ENCODE data around the gene BAZ2A. TPM values are rescaled to one million over a fixed set of nuclear protein-coding genes. Genes with fewer than 3 reads are reported as not detected.
"Not testable (repeated sequence)": the region's sequence is repeated elsewhere in the genome, so short reads cannot be mapped to it uniquely, and the experiment has no call there.

BAZ2A gene
- total RNA-seq, 1 donor, result 49.6 TPM

DNA sequence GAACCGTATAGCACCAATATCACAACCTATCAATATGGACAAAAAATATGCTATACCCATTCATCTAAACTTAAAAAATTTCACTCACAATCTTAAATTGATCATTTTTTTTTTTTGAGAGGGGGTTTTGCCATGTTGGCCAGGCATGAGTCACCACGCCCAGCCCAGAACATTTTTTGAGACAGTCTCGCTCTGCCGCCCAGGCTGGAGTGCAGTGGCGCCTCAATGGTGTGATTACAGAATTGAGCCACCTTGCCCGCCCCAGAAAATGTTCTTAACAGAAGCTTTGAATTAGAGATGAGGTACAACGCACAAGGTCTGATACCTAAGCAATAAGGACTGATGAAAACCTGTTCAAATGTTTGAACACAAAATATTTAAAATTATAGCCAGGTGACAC is 31.4 kb upstream of the BAZ2A start:
- TF ChIP-seq, protein P1, sequence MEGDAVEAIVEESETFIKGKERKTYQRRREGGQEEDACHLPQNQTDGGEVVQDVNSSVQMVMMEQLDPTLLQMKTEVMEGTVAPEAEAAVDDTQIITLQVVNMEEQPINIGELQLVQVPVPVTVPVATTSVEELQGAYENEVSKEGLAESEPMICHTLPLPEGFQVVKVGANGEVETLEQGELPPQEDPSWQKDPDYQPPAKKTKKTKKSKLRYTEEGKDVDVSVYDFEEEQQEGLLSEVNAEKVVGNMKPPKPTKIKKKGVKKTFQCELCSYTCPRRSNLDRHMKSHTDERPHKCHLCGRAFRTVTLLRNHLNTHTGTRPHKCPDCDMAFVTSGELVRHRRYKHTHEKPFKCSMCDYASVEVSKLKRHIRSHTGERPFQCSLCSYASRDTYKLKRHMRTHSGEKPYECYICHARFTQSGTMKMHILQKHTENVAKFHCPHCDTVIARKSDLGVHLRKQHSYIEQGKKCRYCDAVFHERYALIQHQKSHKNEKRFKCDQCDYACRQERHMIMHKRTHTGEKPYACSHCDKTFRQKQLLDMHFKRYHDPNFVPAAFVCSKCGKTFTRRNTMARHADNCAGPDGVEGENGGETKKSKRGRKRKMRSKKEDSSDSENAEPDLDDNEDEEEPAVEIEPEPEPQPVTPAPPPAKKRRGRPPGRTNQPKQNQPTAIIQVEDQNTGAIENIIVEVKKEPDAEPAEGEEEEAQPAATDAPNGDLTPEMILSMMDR (IDR thresholded peaks at IDR 0.05; ENCODE audit: extremely low read depth, low read depth, low read length), result no peak
- Histone ChIP-seq H3K27me3 (ENCODE audit: insufficient read depth, low read length) (no peaks in the 10 kb centered on the region), H3K36me3 (ENCODE audit: insufficient read depth, low read length) (peaks cover 29% of the 10 kb centered on the region), H3K9me3 (ENCODE audit: low read depth, low read length) (no peaks in the 10 kb centered on the region), H3K4me3 (ENCODE audit: insufficient read depth, low read length) (no peak overlapping the region), H4K20me1 (ENCODE audit: insufficient read depth, low read length) (no peaks in the 10 kb centered on the region), H3K4me2 (ENCODE audit: insufficient read depth, low read length) (no peak overlapping the region), H3K27ac (ENCODE audit: low read depth, low read length) (no peak overlapping the region), H3K4me1 (ENCODE audit: insufficient read depth, low read length) (no peaks in the 10 kb centered on the region), H2AFZ (ENCODE audit: low read length) (no peak overlapping the region), H3K79me2 (ENCODE audit: insufficient read depth, low read length) (peaks cover 3% of the 10 kb centered on the region)
- DNase-seq (ENCODE audit: insufficient read length, low spot score, missing footprints), result no peak

DNA sequence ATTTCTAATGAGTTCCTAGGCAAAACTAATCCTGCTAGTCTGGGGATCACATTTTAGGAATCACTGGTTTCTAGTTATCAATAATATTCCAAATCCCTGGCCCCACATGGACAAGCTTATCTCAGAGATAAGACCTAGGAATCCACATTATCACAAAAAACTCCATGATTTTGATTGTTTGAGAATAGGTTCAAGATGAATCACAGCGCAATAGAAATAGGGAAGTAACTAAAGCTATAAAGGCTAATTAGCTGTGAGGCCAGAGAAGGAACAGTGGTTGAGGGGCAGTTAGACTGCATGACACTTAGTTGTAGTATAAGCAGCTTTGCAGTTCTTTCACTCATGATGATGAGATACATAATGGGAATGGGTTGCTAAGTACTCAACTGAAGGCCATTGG is 28.8 kb upstream of the BAZ2A start:
- TF ChIP-seq, protein P1 (IDR thresholded peaks at IDR 0.05; ENCODE audit: extremely low read depth, low read depth, low read length), result no peak
- no peak for DNase-seq (ENCODE audit: insufficient read length, low spot score, missing footprints)
- Histone ChIP-seq H3K4me3 (ENCODE audit: insufficient read depth, low read length) (no peak overlapping the region), H3K27me3 (ENCODE audit: insufficient read depth, low read length) (no peaks in the 10 kb centered on the region), H3K36me3 (ENCODE audit: insufficient read depth, low read length) (peaks cover 5% of the 10 kb centered on the region), H3K4me1 (ENCODE audit: insufficient read depth, low read length) (no peaks in the 10 kb centered on the region), H3K9me3 (ENCODE audit: low read depth, low read length) (no peaks in the 10 kb centered on the region), H2AFZ (ENCODE audit: low read length) (no peak overlapping the region), H4K20me1 (ENCODE audit: insufficient read depth, low read length) (no peaks in the 10 kb centered on the region), H3K79me2 (ENCODE audit: insufficient read depth, low read length) (no peaks in the 10 kb centered on the region), H3K4me2 (ENCODE audit: insufficient read depth, low read length) (no peak overlapping the region), H3K27ac (ENCODE audit: low read depth, low read length) (no peak overlapping the region)

DNA sequence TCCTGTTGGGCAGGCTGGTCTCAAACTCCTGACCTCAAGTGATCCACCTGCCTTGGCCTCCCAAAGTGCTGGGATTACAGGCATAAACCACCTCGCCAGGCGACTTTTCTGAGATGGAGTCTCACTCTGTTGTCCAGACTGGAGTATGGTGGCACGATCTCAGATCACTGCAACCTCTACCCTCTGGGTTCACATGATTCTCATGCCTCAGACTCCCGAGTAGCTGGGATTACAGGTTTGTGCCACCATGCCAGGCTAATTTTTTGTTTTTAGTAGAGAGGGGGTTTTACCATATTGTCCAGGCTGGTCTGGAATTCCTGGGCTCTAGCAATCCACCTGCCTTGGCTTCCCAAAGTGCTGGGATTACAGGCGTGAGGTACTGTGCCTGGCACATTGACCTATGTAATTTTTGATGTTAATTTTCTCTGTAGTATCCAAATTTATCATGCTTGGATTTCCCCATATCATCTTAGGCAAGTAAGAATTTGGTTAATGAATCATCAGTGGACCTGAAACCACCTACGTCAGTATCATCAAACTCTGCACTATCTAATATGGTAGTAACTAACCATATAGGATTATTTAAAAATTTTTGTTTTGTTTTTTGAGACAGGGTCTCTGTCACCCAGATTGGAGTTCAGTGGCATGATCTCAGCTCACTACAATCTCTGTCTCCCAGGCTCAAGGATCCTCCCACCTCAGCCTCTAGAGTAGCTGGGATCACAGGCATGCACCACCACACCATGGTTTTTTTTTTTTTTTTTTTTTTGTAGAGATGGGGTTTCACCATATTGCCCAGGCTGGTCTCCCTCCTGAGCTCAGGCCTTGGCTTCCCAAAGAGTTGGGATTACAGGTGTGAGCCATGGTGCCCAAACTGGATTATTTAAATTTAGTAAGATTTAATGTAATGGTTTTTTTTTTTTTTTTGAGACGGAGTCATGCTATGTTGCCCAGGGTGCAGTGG is 27.6 kb upstream of the BAZ2A start:
- no peaks in the 10 kb centered on the region for H3K36me3 ChIP-seq (ENCODE audit: insufficient read depth, low read length)
- no peak overlapping the region for H3K27ac ChIP-seq (ENCODE audit: low read depth, low read length)
- no peaks in the 10 kb centered on the region for H3K27me3 ChIP-seq (ENCODE audit: insufficient read depth, low read length)
- no peaks in the 10 kb centered on the region for H4K20me1 ChIP-seq (ENCODE audit: insufficient read depth, low read length)
- H3K4me1 ChIP-seq (ENCODE audit: insufficient read depth, low read length), result no peaks in the 10 kb centered on the region
- no peak overlapping the region for H3K4me3 ChIP-seq (ENCODE audit: insufficient read depth, low read length)
- H3K9me3 ChIP-seq (ENCODE audit: low read depth, low read length), result no peaks in the 10 kb centered on the region
- no peak overlapping the region for H2AFZ ChIP-seq (ENCODE audit: low read length)
- H3K4me2 ChIP-seq (ENCODE audit: insufficient read depth, low read length), result no peak overlapping the region
- TF ChIP-seq, protein P1 (IDR thresholded peaks at IDR 0.05; ENCODE audit: extremely low read depth, low read depth, low read length), result no peak
- no peak for DNase-seq (ENCODE audit: insufficient read length, low spot score, missing footprints)
- no peaks in the 10 kb centered on the region for H3K79me2 ChIP-seq (ENCODE audit: insufficient read depth, low read length)

DNA sequence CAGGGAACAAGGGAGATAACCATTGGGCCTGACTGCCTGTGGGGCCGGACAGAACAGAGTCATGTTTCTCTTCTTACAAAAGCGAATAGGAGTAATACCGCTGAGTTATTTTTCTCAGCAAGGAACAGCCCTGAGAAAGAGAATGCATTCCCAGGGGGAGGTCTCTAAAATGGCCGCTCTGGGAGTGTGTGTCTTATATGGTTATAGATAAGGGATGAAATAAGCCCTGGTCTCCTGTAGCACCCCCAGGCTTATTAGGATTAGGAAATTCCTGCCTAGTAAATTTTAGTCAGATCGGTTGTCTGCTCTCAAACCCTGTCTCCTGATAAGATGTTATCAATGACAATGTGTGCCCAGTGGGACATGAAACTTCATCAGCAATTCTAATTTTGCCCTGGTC is 23.7 kb upstream of the BAZ2A start:
- not testable (repeated sequence) for H3K4me1 ChIP-seq (ENCODE audit: insufficient read depth, low read length); DNase-seq (ENCODE audit: insufficient read length, low spot score, missing footprints); H3K27me3 ChIP-seq (ENCODE audit: insufficient read depth, low read length); H3K9me3 ChIP-seq (ENCODE audit: low read depth, low read length); H3K79me2 ChIP-seq (ENCODE audit: insufficient read depth, low read length); H2AFZ ChIP-seq (ENCODE audit: low read length); H3K27ac ChIP-seq (ENCODE audit: low read depth, low read length); H4K20me1 ChIP-seq (ENCODE audit: insufficient read depth, low read length); H3K4me3 ChIP-seq (ENCODE audit: insufficient read depth, low read length); H3K4me2 ChIP-seq (ENCODE audit: insufficient read depth, low read length); H3K36me3 ChIP-seq (ENCODE audit: insufficient read depth, low read length)

DNA sequence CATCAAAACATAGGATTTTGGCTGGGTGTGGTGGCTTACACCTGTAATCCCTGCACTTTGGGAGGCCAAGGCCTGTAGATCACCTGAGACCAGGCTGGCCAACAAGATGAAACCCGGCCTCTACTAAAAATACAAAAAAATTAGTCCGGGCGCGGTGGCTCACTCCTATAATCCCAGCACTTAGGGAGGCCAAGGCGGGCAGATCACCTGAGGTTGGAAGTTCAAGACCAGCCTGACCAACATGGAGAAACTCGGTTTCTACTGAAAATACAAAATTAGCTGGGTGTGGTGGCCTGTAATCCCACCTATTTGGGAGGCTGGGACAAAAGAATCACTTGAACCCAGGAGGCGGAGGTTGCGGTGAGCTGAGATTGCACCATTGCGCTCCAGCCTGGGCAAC is 17.9 kb upstream of the BAZ2A start:
- peaks cover 20% of the 10 kb centered on the region for H3K36me3 ChIP-seq (ENCODE audit: insufficient read depth, low read length)
- H3K4me1 ChIP-seq (ENCODE audit: insufficient read depth, low read length), result peaks cover 15% of the 10 kb centered on the region
- not testable (repeated sequence) for H3K4me3 ChIP-seq (ENCODE audit: insufficient read depth, low read length); DNase-seq (ENCODE audit: insufficient read length, low spot score, missing footprints); H2AFZ ChIP-seq (ENCODE audit: low read length); H3K9me3 ChIP-seq (ENCODE audit: low read depth, low read length); H3K27me3 ChIP-seq (ENCODE audit: insufficient read depth, low read length); H3K4me2 ChIP-seq (ENCODE audit: insufficient read depth, low read length); H3K27ac ChIP-seq (ENCODE audit: low read depth, low read length)
- H3K79me2 ChIP-seq (ENCODE audit: insufficient read depth, low read length), result peaks cover 29% of the 10 kb centered on the region
- H4K20me1 ChIP-seq (ENCODE audit: insufficient read depth, low read length), result peaks cover 26% of the 10 kb centered on the region

All from osteoblast (primary cell).